Cardiac muscle cell (in vitro differentiated cells and primary cell): ENCODE data around the gene CYFIP1. TPM values are rescaled to one million over a fixed set of nuclear protein-coding genes. Genes with fewer than 3 reads are reported as not detected.

Experiments used
- DNase-seq, 2 donors: peaks; one replicate each; pipeline versions ENCODE4 v3.0.0 to v3.0.0-alpha.2; 2010 to 2017; ENCODE audit warnings: low read depth in 1 of 2, low spot score in 1 of 2
- H3K27ac ChIP-seq: fragments of 200-600 bp; sonication (generic); 2 replicates; pipeline ENCODE4 v1.5.1; 2016
- H3K27me3 ChIP-seq: fragments of 200-600 bp; sonication (generic); 2 replicates; pipeline ENCODE4 v1.6.0; 2016; ENCODE audit warnings: control low read depth
- H3K36me3 ChIP-seq: fragments of 200-600 bp; sonication (generic); 2 replicates; pipeline ENCODE4 v1.5.1; 2016; ENCODE audit warnings: control low read depth
- H3K4me1 ChIP-seq: fragments of 200-600 bp; sonication (generic); 2 replicates; pipeline ENCODE4 v1.8.1; 2017; ENCODE audit warnings: low read depth, mild to moderate bottlenecking, mixed run types
- H3K4me3 ChIP-seq: fragments of 200-600 bp; sonication (generic); 2 replicates; pipeline ENCODE4 v1.5.1; 2016; ENCODE audit warnings: mild to moderate bottlenecking
- H3K9me3 ChIP-seq: fragments of 200-600 bp; sonication (generic); 2 replicates; pipeline ENCODE4 v1.5.1; 2017; ENCODE audit warnings: low read depth, mild to moderate bottlenecking, control low read depth
- CTCF ChIP-seq: IDR thresholded peaks from 2 replicates; pipeline ENCODE4 v1.5.1; 2012; ENCODE audit warnings: low read depth, mild to moderate bottlenecking, low read length
- polyA plus RNA-seq: library from polyadenylated mRNA; unstranded; fragments of >200 nt; fragmentation: Nextera tagmentation; extraction: Ambion mirVana; gene quantifications from 2 replicates; pipeline ENCODE4 v1.2.1, GENCODE V29; 2016
- total RNA-seq: library from RNA; depleted of rRNA; stranded (reverse); fragments of >200 nt; gene quantifications from 2 replicates; pipeline ENCODE4 v1.2.3, GENCODE V29; 2016

CYFIP1 gene
- total and polyA plus RNA-seq, 2 experiments from 2014 or later: 32.9 to 38.7 TPM

GRCh38 chr15:22951381-22952280 is 28.5 kb downstream of the CYFIP1 start:
- Histone ChIP-seq H3K4me1 (peaks cover 10% of the 10 kb centered on the region), H3K27me3 (no peaks in the 10 kb centered on the region), H3K9me3 (no peaks in the 10 kb centered on the region), H3K27ac (no peak overlapping the region), H3K4me3 (no peak overlapping the region), H3K36me3 (no peaks in the 10 kb centered on the region)
- no peak for DNase-seq
- TF ChIP-seq CTCF: no peak

GRCh38 chr15:22951031-22951380 is 29.2 kb downstream of the CYFIP1 start:
- peaks cover 10% of the 10 kb centered on the region for H3K4me1 ChIP-seq
- TF ChIP-seq CTCF: no peak

GRCh38 chr15:22950256-22950990 is 29.7 kb downstream of the CYFIP1 start:
- H3K9me3 ChIP-seq: no peaks in the 10 kb centered on the region
- no peak for TF ChIP-seq CTCF
- H3K36me3 ChIP-seq: no peaks in the 10 kb centered on the region
- H3K27ac ChIP-seq: no peak overlapping the region
- H3K4me1 ChIP-seq: peaks cover 10% of the 10 kb centered on the region
- no peaks in the 10 kb centered on the region for H3K27me3 ChIP-seq
- H3K4me3 ChIP-seq: no peak overlapping the region
- DNase-seq: no peak

More at GRCh38 chr15:22951031-22951380, 29.2 kb downstream of the CYFIP1 start:
- Histone ChIP-seq H3K27ac (no peak overlapping the region), H3K9me3 (no peaks in the 10 kb centered on the region), H3K36me3 (no peaks in the 10 kb centered on the region), H3K27me3 (no peaks in the 10 kb centered on the region), H3K4me3 (no peak overlapping the region)
- no peak for DNase-seq

GRCh38 chr15:22949074-22949547 is 31.1 kb downstream of the CYFIP1 start:
- no peak overlapping the region for H3K27ac ChIP-seq
- H3K27me3 ChIP-seq: no peaks in the 10 kb centered on the region
- peaks cover 10% of the 10 kb centered on the region for H3K4me1 ChIP-seq
- TF ChIP-seq CTCF: no peak
- no peaks in the 10 kb centered on the region for H3K36me3 ChIP-seq
- no peaks in the 10 kb centered on the region for H3K9me3 ChIP-seq
- no peak overlapping the region for H3K4me3 ChIP-seq
- DNase-seq: peak; percentile 26 to 93

- DNase-seq: no peak
- Histone ChIP-seq H3K4me1 (peaks cover 10% of the 10 kb centered on the region), H3K36me3 (peaks cover 4% of the 10 kb centered on the region), H3K27ac (no peak overlapping the region), H3K27me3 (no peaks in the 10 kb centered on the region), H3K9me3 (no peaks in the 10 kb centered on the region), H3K4me3 (no peak overlapping the region)
- TF ChIP-seq CTCF: no peak
Measured at GRCh38 chr15:22948056-22948455, 32.1 kb downstream of the CYFIP1 start.
